HCEC 1CT (cell line): ENCODE measurements around the gene RIMS1.

Experiments used
- DNase-seq: peaks from one replicate; pipeline ENCODE4 v3.0.0-alpha.2; 2017

RIMS1 gene

DNA sequence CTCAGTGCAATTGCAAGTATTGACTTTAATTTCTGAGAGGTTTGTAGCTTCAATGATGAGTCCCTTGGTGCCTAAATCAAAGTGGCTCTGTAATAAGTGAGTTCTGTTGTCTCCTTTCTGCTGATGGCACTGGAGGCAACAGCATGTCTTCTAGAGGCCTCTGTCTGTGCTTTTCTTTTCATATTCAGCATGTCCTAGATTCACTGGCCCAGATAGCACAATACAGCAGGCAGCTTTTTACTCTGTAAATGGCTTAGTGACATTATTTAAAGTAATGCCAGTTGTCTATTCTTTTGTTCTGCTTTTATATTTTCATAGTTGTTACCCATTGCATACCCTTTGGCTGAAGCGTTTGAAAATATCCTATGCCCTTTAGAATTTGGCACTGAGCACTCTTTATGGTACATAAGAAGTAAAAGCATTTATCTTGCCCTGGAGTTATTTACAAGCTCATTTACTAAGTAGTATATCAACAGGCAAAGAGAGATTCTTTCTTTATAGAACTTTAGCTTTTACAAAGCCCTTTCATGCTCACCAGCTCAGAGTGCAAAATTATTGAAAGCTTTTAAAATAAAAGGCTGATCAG is 464.0 kb downstream of the RIMS1 start:
- DNase-seq, result no peak

DNA sequence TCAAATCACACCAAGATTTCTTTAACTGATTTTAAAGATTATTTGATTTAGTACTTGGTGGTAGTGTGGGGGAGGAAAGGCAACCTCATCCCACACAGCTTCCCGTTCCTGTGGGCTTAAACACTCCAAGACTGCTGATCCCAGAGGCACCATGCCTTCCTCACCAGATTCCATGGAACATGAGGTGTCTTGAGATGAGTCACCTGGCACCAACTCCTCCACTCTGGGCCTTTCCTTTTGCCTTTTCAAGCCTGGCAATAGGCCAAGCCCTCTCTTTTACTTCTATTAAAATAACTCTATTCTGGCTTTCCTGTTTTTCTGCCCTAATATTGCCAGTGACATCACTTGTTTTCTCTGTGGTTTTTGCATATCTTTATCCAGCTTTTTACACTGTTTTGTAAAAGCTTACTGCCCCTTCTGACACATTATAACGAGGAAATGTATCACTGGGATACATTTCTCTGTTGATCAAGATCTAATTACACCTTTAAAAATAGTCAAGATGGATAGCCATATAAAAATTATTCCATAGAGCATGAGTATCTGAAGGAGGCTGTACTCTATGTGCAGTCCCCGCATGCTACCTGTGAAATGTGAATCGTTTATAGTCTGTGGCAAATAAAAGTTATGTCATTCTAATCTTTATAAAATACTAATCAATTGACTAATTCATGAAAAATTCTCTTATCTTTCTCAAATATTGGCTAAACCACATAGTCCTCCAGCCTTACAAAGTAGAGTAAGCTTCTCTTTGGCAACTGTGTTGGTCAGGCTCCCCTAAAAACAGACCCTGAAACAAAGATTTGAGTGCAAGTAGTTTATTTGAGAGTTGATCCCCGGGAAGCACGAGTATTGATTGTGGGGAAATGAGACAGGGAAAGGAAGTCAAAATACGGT is 477.7 kb downstream of the RIMS1 start:
- DNase-seq, result peak; percentile 97

DNA sequence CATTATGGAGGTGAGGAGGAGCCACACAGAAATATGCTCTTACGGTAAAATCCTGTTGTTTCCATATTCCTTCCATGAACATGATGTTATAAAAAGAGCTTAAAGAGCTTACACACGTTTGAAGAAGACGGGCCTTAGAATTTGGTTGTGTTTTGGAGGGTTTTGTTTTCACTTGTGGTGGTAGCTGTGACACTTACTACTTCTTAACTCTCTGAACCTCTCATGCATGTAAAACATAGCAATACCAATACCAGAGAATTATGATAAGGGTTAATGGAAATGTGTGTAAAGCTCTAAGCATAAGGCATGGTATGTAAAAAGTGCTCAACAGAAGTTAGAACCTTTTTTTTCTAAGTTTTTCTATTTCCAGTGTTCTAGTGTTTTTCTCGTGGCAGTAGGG is 479.4 kb downstream of the RIMS1 start:
- DNase-seq, result no peak

DNA sequence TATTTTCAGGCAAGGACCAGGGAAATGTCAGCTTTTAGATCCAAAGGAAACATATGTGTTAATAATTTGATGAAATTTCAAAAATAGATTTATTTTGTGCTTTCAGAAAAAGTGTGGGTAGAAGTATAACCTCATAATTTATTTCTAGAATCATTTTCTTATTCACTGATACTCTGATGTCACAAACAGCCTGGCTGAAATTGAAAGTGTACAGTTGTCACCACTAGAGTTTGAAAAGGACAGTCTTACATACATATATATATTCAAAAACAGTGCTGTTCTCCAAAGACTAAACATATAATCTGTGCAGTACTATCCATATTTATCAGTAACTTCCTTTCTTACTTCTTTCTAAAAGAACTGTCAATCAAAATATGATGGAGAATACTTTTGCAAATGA is 481.1 kb downstream of the RIMS1 start:
- DNase-seq, result no peak

DNA sequence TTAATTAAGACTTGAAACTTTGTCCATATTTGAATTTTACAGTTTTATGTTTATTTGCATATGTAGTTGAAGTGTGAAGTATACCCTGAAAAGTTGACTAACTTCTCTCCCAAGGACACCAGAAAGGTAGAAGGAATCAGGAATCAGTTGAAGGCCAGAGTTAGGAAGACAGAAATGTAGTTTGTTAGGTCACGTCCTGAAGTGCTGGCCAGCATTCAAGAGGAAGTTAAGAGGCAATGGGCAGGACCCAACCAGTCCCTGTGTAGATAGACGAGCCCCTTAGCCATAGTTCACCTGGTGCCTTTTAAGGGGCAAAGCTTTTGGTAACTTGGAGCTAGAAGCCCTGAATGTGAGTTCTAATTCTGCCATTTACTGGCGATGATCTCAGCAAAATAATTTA is 485.1 kb downstream of the RIMS1 start:
- no peak for DNase-seq

DNA sequence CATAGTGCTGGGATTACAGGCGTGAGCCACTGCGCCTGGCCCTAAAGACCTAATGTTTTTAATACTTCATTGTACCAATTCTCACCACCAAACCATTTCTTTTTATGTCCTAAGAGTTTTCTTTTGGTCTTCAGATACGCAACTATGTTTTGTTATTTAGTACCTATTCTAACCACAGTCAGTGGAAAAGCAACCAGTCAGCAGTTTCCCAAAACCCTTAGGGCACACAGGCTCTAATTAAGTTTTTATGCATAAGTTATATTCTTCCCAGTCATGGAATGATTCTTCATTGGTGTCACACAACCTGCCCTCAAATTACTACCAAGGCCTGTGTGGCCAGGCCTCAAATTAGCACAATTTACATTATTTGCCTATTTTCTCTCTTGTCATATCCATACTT is 487.8 kb downstream of the RIMS1 start:
- no peak for DNase-seq

DNA sequence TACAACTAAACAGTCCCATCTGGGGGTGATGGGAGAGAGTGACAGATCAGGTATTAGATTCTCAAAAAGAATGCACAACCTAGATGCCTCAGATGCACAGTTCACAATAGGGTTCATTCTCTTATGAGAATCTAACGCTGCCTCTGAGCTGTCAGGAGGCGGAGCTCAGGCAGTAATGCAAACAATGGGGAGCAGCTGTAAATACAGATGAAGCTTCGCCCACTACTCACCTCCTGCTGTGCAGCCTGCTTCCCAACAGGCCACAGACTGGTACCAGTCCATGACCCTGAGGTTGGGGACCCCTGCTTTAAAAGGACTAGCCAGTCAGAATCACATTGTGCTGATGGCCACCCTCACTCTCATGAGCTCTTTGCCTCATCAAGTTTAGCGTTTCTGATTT is 488.5 kb downstream of the RIMS1 start:
- no peak for DNase-seq

DNA sequence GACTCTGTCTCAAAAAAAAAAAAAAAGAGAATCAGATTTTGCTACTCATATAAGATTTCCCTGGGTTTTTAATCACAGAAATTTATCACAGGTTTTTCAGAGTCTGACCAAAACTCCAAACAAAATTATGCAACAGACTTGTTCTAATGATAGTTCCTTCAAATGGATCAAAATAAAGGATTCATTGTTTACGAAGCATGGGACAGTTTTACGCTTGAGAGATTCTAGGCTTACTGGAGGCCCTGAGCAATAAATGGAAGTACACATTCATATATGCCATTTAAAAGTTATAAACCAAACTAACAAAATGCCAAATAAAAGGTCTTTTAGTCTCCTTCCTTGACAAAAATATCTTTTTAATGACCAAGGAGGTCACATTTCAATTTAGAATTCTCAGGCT is 490.4 kb downstream of the RIMS1 start:
- DNase-seq, result no peak

DNA sequence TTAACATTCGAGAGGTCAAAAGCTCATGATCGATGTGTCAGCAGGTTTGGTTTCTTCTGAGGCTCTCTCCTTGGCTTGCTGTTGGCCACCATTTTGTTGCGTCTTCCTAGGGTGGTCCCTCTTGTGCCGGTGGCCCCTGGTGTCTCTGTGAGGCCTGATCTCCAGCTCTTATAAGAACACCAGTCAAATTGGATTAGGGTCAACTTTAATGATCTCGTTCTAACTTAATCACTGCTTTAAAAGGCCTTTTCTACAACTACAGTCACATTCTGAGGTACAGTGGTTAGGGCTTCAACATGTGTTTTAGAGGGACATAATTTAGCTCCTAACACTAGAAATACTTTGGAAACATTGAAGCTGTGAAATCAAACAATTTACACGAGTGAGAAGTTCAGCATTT is 494.7 kb downstream of the RIMS1 start:
- DNase-seq, result no peak

DNA sequence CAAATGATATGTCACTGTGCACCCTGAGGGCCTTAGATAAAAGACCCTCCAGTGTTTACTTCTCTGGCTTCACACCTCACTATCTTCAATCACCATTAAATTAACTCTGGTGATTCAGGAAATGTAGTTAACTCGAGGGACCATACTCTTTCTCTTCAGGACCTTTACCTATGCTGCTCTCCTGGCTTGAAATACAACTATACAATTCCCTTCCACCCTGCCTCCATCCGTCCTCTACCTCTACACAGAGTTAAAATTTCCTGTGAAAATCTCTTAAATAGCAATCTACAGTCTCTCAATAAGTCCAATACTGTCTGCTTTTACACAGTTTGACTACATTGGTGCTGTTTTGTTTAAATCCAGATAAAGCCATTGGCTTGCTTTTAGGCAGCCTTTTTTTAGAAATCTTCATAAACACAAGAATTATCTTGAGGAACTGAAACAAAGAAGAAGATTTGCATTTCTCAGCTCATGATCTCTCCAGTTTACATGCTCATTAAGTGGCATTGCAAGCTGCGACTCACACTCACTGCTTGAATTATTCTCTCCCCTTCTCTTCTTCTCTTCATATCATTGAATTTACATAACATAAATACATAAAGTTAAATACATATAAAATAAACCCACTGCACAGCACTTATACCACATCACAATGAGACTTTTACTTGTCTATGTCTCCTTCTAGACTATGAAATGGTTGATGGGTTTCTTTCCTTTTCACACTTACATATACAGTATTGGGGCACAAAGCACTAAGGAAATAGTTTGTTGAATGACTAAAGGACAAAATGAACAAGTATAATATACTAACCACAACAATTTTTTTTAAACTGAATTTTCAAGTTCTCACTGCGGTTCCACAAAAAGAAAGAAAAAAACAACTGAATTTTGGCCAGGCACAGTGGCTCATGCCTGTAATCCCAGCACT is 496.5 kb downstream of the RIMS1 start:
- DNase-seq, result no peak

DNA sequence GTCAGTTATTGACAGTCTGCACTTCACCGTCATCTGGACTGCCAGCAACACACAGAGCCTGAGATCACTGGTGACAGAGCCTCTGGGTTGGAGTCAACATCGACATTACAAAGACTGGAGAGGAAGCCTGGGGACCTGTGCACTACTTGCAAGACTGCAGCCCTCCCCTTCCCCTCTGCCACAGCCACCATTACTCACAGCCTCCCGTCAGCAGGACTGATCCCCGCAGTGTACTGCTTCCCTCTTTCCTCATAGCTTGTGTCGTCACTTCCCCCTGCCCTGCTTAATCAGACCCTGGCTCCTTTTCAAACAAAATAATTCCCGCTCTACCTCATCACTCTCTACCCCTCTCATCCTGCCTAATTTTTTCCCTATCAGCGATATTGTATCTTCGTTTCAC is 500.0 kb downstream of the RIMS1 start:
- peak; percentile 23 for DNase-seq

DNA sequence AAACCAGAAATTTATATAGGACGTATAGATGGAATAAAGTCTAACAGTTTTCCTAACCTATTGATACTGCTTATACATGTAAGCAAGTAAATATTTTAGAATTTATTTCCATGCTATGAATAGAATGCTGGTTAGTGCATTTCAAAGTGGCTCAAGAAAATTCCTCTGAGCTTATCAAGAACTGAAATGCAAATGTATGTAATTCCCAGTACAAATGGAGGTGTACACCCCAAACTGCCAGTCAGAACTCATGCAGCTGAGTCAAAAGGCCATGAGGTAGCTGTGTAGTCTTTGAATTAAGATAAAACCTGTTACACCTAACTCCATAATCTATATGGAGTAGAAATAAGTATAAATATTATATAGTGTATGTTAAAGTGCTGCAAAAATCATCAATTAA is 503.3 kb downstream of the RIMS1 start:
- no peak for DNase-seq

DNA sequence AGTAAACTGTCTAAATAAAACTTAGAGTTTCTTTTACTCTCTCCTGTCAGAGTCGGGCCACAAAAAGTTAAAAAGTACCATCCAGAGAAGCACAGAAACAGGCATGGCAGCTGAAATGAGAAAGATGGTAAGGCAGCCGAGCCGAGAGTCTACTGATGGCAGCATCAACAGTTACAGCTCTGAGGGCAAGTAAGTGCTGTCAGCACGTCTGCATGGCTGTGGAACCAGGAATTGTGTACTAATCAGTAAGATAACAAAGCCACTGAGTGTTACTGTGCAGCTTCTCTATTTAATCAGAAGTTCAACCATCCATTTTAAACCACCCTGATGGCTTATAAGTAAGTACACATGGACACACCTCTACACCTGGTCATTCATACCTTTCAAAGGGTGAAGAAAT is 504.2 kb downstream of the RIMS1 start:
- DNase-seq, result no peak

DNA sequence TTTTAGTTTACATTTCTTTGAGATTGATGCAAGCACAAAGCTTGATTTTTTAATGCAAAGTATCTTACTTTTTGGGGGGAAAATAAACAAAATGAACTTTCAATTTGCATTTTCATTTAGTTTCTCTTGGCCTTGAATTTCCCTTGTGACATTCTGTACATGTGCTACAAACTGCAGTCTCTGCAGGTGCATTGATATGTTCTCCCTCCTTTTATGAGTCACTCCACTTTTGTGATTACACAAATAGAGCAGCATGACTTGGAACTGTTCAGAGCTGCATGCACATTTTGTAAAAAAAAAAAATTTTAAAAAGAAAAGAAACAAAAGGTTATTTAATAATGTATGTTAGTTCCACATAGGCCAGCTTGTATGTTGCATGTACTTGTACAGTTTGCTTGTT is 515.5 kb downstream of the RIMS1 start:
- DNase-seq, result no peak

DNA sequence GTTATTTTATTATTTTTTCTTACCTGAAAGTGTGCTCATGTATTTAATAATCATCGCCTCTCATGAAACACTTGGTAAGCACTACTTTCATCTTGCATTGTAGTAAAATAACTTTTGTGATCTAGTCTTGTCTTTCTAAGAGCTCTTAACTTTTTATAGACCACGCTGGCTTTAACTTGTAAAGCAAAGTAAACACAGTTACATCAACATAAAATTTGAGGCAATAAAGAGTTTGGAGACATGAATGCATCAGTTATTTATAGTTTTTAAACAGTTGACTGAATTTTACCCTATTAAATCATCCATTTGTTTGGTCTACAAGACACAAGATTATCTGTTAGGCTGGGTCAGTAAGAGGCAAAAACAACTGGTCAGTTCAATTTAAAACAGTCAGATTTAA is 517.1 kb downstream of the RIMS1 start:
- no peak for DNase-seq

DNA sequence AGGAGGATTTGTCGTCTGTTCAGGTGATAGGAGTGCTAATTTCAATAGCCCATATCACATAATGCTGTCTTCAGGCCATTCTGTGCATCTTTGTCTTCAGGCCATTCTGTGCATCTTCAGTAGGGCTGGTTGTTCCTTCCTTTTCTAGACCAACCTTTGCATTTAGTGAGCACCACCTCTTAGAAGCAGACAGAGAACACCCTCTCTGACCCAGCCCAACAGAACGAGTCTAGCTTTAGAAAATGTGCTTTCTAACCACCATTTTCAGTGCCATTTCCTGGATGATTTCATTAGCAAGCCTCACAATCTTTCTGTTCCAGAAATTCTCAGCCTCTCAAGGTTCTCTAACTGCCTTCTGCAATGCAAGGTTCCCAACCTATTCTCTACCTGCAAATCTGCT is 520.2 kb downstream of the RIMS1 start:
- DNase-seq, result no peak

DNA sequence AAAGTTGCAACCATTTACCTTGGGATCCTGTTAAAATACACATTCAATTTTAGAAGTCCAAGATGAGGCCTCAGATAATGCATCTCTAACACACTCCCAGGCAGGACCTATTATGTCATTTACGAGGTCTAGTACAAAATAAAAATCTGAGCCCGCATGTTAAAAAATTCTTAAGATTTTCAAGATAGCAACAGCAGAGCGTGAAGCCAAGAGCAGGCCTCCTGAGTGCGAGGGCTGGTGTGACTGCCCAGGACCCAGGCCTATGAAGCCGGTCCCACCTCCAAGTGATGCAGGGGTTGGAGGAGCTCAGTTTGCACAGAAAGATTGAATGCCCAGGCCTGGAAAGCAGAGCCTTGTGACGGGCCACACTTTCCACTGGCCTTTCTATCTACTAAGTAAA is 524.4 kb downstream of the RIMS1 start:
- no peak for DNase-seq

DNA sequence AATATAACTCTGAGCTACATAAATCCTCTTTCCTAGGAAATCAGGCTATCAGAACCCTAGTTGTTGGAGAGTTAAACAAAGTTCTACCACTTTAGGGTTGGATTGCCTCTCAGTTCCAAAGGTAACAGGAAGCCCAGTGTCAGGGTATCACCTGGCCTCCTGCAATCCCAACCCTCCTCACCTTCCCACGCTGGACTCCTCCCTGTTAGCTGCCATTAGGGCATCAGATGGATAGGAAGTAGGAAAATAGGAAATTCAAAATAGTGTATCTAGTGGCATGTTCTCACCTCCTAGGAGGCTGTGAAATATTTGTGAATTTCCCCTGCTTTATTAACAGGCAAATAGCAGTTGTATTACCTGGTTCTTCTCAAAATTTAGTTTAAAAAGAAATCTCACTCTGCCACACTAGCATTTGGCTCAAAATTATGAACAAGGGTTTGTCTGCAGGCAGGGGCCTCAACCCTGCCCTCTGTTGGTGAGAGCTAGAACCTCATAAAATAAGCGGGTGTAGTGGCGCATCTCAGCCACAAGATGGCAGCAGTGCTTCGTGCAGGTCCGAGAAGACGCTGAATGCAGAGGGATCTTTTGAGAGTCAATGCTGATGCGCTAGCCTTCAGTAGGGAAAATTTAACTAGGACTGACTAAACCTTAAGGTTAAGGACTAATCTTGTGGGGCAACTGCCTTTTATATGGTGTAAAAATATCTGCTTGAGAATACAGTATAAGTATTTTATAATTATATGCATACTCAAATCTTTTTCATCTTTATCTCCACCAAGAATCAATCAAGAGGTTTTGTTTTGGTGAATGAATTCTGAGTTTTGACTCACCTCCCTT is 525.7 kb downstream of the RIMS1 start:
- DNase-seq, result peak; percentile 67

DNA sequence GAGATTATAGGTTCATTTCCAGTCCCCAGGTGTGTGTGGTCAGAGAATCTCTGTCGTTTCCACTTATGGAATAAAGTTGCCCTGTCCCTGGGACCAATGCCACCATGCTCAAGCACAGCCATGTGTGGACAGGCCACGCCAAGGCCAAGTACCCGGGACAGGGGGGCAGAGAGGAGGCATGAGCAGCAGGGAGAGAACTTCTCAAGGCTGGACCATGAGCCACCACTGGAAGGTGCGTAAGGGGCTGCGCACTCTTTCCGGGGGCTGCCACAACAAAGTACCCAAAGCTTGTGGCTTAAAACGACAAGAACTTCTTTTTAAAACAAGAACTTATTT is 526.3 kb downstream of the RIMS1 start:
- DNase-seq, result no peak

DNA sequence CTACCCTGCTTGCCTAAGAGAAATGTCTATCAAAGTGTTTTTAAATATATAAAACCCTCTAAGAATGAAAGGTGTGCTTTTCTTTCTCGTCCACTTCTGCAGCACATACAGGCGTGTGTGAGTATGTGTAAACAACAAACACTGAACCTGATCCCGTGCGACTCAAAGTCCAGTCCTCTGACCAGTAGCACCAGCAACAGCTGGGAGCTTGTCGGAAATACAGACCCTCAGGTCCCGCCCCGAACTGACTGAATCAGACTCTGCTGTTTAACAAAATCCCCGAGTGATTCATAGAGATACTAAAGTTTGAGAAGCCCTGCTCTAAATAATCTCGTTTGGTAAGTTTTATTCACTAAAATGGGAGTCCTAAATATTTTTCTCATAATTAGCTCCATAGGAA is 527.5 kb downstream of the RIMS1 start:
- DNase-seq, result peak; percentile 71

DNA sequence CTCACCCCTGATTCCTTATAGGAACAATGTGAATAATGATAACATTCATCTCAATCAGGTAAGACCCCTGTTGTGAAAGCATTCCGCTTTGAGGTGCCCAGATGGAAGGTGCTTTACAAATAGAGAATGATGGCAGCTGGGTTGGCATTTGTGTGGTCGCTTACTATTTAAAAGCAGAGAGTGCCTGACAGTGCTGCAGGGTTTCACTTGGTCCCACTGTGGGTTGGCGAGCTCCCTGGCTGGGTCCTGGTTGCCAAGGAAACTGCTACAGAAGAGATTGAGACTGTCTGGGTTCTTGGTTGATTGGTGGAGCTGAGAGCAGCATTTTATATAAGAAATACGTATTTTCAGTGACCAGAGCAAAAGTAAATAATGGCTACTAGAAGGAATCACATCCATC is 528.3 kb downstream of the RIMS1 start:
- DNase-seq, result no peak

DNA sequence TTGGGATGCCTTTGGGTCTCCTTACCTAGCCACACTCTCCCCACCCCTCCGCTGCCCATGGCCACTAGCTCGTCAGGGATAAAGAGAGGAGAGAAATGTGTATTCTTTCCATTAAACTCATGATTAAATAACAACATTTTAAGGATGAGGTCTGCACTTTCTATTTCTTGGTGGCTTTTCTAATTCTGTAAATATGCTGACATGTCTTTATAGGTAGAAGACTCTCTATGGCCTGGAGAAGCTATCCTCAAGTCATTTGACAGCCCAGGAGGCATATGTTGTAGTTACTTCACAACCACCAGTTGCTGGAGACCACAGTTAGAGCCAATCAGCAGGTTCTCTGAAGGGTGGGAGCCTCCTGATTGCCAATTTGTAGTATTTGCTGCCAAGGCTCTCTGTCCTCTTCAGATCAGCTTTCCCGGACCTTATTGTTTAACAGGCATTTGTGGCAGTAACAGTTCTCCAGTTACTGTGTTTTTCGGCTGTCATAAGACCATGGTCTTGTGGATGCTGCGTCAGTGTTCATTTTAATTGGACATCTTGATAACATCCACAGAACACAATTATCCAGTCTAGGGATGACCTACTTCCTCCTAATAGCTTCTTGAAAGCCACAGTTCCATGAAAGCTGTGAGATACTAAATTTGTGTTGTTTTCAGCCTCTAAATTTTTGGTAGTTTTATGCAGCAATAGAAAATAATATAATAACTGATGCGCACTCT is 530.6 kb downstream of the RIMS1 start:
- DNase-seq, result no peak
